H9 (cell line): ENCODE measurements around the gene WNT7B. TPM values are rescaled to one million over a fixed set of nuclear protein-coding genes. Genes with fewer than 3 reads are reported as not detected.

Experiments
- DNase-seq: peaks from one replicate; pipeline ENCODE4 v3.0.0-alpha.2; 2017
- H2AFZ ChIP-seq: one replicate; pipeline ENCODE4 v1.6.1; 2013; ENCODE audit warnings: mild to moderate bottlenecking, low read length, control low read depth, moderate library complexity
- H2AK5ac ChIP-seq: 2 replicates; pipeline ENCODE4 v1.6.1; 2013; ENCODE audit warnings: low read length, control low read depth, mixed read lengths; ENCODE audit not compliant: insufficient read length
- H2BK120ac ChIP-seq: one replicate; pipeline ENCODE4 v1.6.1; 2013; ENCODE audit warnings: low read depth, mild to moderate bottlenecking, low read length, control low read depth, inconsistent platforms; ENCODE audit not compliant: poor library complexity, severe bottlenecking
- H2BK12ac ChIP-seq: 2 replicates; pipeline ENCODE4 v1.6.1; 2013; ENCODE audit warnings: low read length, control low read depth, mixed read lengths, low read depth; ENCODE audit not compliant: insufficient read length
- H2BK15ac ChIP-seq: 2 replicates; pipeline ENCODE4 v1.6.1; 2013; ENCODE audit warnings: low read depth, low read length, control low read depth
- H2BK20ac ChIP-seq: one replicate; pipeline ENCODE4 v1.6.1; 2013; ENCODE audit warnings: low read depth, mild to moderate bottlenecking, low read length, control low read depth, inconsistent platforms; ENCODE audit not compliant: poor library complexity, severe bottlenecking
- H2BK5ac ChIP-seq: 2 replicates; pipeline ENCODE4 v1.6.1; 2013; ENCODE audit warnings: low read length, control low read depth, mixed read lengths; ENCODE audit not compliant: insufficient read length
- H3K14ac ChIP-seq: 2 replicates; pipeline ENCODE4 v1.6.1; 2013; ENCODE audit warnings: low read length, control low read depth; ENCODE audit not compliant: insufficient read depth
- H3K18ac ChIP-seq: 2 replicates; pipeline ENCODE4 v1.6.1; 2013; ENCODE audit warnings: low read depth, mild to moderate bottlenecking, mixed read lengths, low read length, control low read depth; ENCODE audit not compliant: insufficient read length
- H3K23ac ChIP-seq: 2 replicates; pipeline ENCODE4 v1.6.1; 2013; ENCODE audit warnings: low read length, control low read depth, mixed read lengths, low read depth; ENCODE audit not compliant: insufficient read length
- H3K23me2 ChIP-seq: 2 replicates; pipeline ENCODE4 v1.6.1; 2013; ENCODE audit warnings: low read depth, mild to moderate bottlenecking, mixed read lengths, low read length, control low read depth; ENCODE audit not compliant: insufficient read length, poor library complexity, severe bottlenecking
- H3K27ac ChIP-seq: 2 replicates; pipeline ENCODE4 v1.5.1; 2013; ENCODE audit warnings: low read length, control low read depth, mixed read lengths, low read depth; ENCODE audit not compliant: insufficient read length
- H3K27me3 ChIP-seq: 2 replicates; pipeline ENCODE4 v1.6.1; 2013; ENCODE audit warnings: low read length, control low read depth, inconsistent platforms; ENCODE audit not compliant: insufficient read depth
- H3K4ac ChIP-seq: 2 replicates; pipeline ENCODE4 v1.6.1; 2013; ENCODE audit warnings: low read depth, mild to moderate bottlenecking, control low read depth, inconsistent platforms, low read length, moderate library complexity
- H3K4me1 ChIP-seq: 2 replicates; pipeline ENCODE4 v1.6.1; 2013; ENCODE audit warnings: low read length, control low read depth, inconsistent platforms; ENCODE audit not compliant: insufficient read depth
- H3K4me2 ChIP-seq: 2 replicates; pipeline ENCODE4 v1.6.1; 2013; ENCODE audit warnings: low read length, control low read depth, mixed read lengths; ENCODE audit not compliant: insufficient read length, insufficient read depth
- H3K56ac ChIP-seq: 2 replicates; pipeline ENCODE4 v1.6.1; 2013; ENCODE audit warnings: low read depth, mild to moderate bottlenecking, mixed read lengths, low read length, control low read depth; ENCODE audit not compliant: insufficient read length
- H3K79me1 ChIP-seq: 2 replicates; pipeline ENCODE4 v1.6.1; 2013; ENCODE audit warnings: low read depth, mild to moderate bottlenecking, moderate library complexity, low read length, control low read depth, inconsistent platforms; ENCODE audit not compliant: insufficient read depth, poor library complexity, severe bottlenecking
- H3K79me2 ChIP-seq: 2 replicates; pipeline ENCODE4 v1.6.1; 2013; ENCODE audit warnings: low read length, control low read depth, inconsistent platforms; ENCODE audit not compliant: insufficient read depth
- H3K9ac ChIP-seq: 2 replicates; pipeline ENCODE4 v1.6.1; 2013; ENCODE audit warnings: low read length, control low read depth, mixed read lengths; ENCODE audit not compliant: insufficient read length; ENCODE audit errors: extremely low read depth
- H3K9me3 ChIP-seq: one replicate; pipeline ENCODE4 v1.6.1; 2013; ENCODE audit warnings: low read depth, low read length, inconsistent platforms; ENCODE audit not compliant: control insufficient read depth
- H3T11ph ChIP-seq: one replicate; pipeline ENCODE4 v1.6.1; 2013; ENCODE audit warnings: mild to moderate bottlenecking, low read length, control low read depth, inconsistent platforms
- H4K20me1 ChIP-seq: one replicate; pipeline ENCODE4 v1.6.1; 2013; ENCODE audit not compliant: control insufficient read depth, insufficient read length, insufficient read depth
- H4K5ac ChIP-seq: 2 replicates; pipeline ENCODE4 v1.6.1; 2013; ENCODE audit warnings: low read depth, mild to moderate bottlenecking, mixed read lengths, low read length, control low read depth; ENCODE audit not compliant: insufficient read length
- H4K8ac ChIP-seq: replicated peaks from 2 replicates; pipeline ENCODE4 v1.6.1; 2013; ENCODE audit warnings: low read length, control low read depth, mixed read lengths, low read depth; ENCODE audit not compliant: insufficient read length
- H4K91ac ChIP-seq: 2 replicates; pipeline ENCODE4 v1.6.1; 2013; ENCODE audit warnings: low read depth, mild to moderate bottlenecking, moderate library complexity, mixed read lengths, low read length, control low read depth; ENCODE audit not compliant: insufficient read length
- H3K27ac Mint-ChIP-seq, 3 experiments: 2 replicates in 2 of 3; 3 replicates in 1 of 3; pipeline ENCODE4 v1.8.0; 2020 to 2021; ENCODE audit warnings: mixed read lengths in 3 of 3, mild to moderate bottlenecking in 1 of 3, moderate library complexity in 1 of 3
- H3K27me3 Mint-ChIP-seq: 2 replicates; pipeline ENCODE4 v1.8.0; 2021; ENCODE audit warnings: low read depth, mild to moderate bottlenecking, moderate library complexity, mixed read lengths
- H3K36me3 Mint-ChIP-seq, 3 experiments: 2 replicates in 2 of 3; 3 replicates in 1 of 3; pipeline ENCODE4 v1.8.0; 2020 to 2021; ENCODE audit warnings: low read depth in 3 of 3, mixed read lengths in 3 of 3; ENCODE audit not compliant: insufficient read depth in 1 of 3
- H3K4me1 Mint-ChIP-seq, 2 experiments: 2 replicates each; pipeline ENCODE4 v1.8.0; 2020; ENCODE audit warnings: mixed read lengths in 2 of 2
- H3K4me3 Mint-ChIP-seq, 2 experiments: 2 replicates in 1 of 2; 3 replicates in 1 of 2; pipeline ENCODE4 v1.8.0; 2020 to 2021; ENCODE audit warnings: mild to moderate bottlenecking in 2 of 2, mixed read lengths in 2 of 2, moderate library complexity in 1 of 2
- H3K9me3 Mint-ChIP-seq, 2 experiments: 2 replicates in 1 of 2; 3 replicates in 1 of 2; pipeline ENCODE4 v1.8.0; 2020; ENCODE audit warnings: mild to moderate bottlenecking in 2 of 2, mixed read lengths in 2 of 2, moderate library complexity in 1 of 2
- WGBS: extraction: QIAGEN DNeasy Blood & Tissue Kit; methylation state at CpG from one replicate; pipeline ENCODE4 v1.1.7; 2013; ENCODE audit warnings: missing lambda C conversion rate, low lambda C conversion rate, mixed read lengths; ENCODE audit not compliant: insufficient read length; ENCODE audit errors: extremely low coverage; 5-methylcytosine and 5-hydroxymethylcytosine counted together
- total RNA-seq: library from RNA; stranded (reverse); gene quantifications from 2 replicates; pipeline ENCODE4 v1.2.1, GENCODE V29; 2021
- TF ChIP-seq, protein P1 (sequence below): fragments of 200-600 bp; sonication (generic); conservative IDR thresholded peaks from 3 replicates; pipeline ENCODE4 v1.8.0; 2021; ENCODE audit warnings: antibody characterized with exemption, mild to moderate bottlenecking

WNT7B gene
- total RNA-seq, 1 experiment from 2014 or later, result 0.09 TPM

DNA sequence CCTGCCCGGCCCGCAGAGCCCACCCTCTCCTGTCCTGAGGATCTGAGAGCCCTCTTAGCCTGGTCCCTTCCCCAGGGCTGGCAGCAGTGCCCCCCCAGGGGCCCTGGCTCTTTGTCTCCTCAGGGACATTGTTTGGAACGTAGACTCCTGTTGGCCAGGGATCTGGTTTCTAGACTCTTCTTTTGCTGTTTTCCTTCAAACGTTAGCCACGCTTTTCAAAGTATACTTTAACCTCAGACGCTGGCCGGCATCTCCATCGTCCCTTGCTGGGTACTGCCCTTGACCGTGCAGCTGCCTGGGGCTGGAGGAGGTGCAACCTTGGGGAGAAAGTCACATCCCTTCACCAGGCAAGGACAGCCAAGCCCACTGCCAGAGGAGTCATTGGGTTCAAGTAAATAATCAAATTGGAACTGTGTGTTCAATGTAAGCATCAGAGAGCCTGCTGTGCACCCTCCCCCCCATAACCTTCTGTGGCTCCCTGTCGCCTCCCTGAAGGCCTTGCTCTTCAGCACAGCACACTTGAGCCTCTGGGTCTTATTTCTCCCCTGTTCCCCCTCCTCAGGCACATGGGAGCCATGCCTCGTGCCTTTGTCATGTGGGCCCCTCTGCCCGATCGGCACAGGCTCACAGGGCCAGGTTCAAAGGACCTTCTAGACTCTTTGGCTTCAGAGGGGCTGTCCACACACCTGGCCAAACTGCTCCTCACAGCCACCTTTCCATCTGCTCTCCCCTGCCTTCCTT is 21.8 kb upstream of the WNT7B start:
- Histone ChIP-seq H3K4ac (no peak overlapping the region), H3K56ac (no peak overlapping the region), H4K20me1 (no peaks in the 10 kb centered on the region), H2BK12ac (no peak overlapping the region), H3K27ac (no peak overlapping the region), H3K23me2 (no peaks in the 10 kb centered on the region), H3K9ac (no peak overlapping the region), H2AFZ (no peak overlapping the region), H3K79me1 (no peaks in the 10 kb centered on the region), H2BK5ac (no peak overlapping the region), H3K23ac (no peak overlapping the region), H3K9me3 (no peaks in the 10 kb centered on the region), H3T11ph (no peak overlapping the region), H2BK20ac (no peak overlapping the region), H2BK15ac (no peak overlapping the region), H3K27me3 (no peaks in the 10 kb centered on the region), H4K5ac (no peak overlapping the region), H2AK5ac (no peak overlapping the region), H4K91ac (no peak overlapping the region), H3K4me1 (no peaks in the 10 kb centered on the region), H3K4me2 (no peak overlapping the region), H4K8ac (no peak overlapping the region), H3K79me2 (no peaks in the 10 kb centered on the region), H2BK120ac (no peak overlapping the region), H3K18ac (no peak overlapping the region), H3K14ac (no peak overlapping the region)
- DNase-seq, result no peak
- no peaks in the 10 kb centered on the region for H3K9me3 Mint-ChIP-seq
- peaks cover 6% of the 10 kb centered on the region for H3K27me3 Mint-ChIP-seq
- no peak overlapping the region for H3K27ac Mint-ChIP-seq
- no CpG with 5 or more reads among the region's 13 CpGs for WGBS
- peaks cover 3 to 8% of the 10 kb centered on the region in 2 experiments for H3K4me1 Mint-ChIP-seq
- no peaks in the 10 kb centered on the region; a peak in 1 of 7 replicates for H3K36me3 Mint-ChIP-seq
- TF ChIP-seq, protein P1, sequence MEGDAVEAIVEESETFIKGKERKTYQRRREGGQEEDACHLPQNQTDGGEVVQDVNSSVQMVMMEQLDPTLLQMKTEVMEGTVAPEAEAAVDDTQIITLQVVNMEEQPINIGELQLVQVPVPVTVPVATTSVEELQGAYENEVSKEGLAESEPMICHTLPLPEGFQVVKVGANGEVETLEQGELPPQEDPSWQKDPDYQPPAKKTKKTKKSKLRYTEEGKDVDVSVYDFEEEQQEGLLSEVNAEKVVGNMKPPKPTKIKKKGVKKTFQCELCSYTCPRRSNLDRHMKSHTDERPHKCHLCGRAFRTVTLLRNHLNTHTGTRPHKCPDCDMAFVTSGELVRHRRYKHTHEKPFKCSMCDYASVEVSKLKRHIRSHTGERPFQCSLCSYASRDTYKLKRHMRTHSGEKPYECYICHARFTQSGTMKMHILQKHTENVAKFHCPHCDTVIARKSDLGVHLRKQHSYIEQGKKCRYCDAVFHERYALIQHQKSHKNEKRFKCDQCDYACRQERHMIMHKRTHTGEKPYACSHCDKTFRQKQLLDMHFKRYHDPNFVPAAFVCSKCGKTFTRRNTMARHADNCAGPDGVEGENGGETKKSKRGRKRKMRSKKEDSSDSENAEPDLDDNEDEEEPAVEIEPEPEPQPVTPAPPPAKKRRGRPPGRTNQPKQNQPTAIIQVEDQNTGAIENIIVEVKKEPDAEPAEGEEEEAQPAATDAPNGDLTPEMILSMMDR, result no peak
- H3K4me3 Mint-ChIP-seq, result no peak overlapping the region
